ENCODE results near the gene DDR2.

- TF ChIP-seq EZH2phosphoT487 (IDR thresholded peaks at IDR 0.05; ENCODE audit: insufficient read depth, low read depth) (no peak), EZH2 (IDR thresholded peaks at IDR 0.05; ENCODE audit: insufficient read depth, poor library complexity, severe bottlenecking) (no peak)
These were observed 62.6 kb downstream of the DDR2 start for GRCh38 chr1:162694911-162695310.
